ENCODE measurements around the gene SAMD4B. TPM values are rescaled to one million over a fixed set of nuclear protein-coding genes. Genes with fewer than 3 reads are reported as not detected.

SAMD4B gene
- total and polyA plus RNA-seq, 9 of the 15 experiments (the other 6 are each of a cell fraction or from before 2014, with no cell fraction given) = 3.4 to 90.5 (median 38.0) TPM

GRCh38 chr19:39381910-39382611, 39.8 kb downstream of the SAMD4B start (continued):
- TF ChIP-seq, protein P1, sequence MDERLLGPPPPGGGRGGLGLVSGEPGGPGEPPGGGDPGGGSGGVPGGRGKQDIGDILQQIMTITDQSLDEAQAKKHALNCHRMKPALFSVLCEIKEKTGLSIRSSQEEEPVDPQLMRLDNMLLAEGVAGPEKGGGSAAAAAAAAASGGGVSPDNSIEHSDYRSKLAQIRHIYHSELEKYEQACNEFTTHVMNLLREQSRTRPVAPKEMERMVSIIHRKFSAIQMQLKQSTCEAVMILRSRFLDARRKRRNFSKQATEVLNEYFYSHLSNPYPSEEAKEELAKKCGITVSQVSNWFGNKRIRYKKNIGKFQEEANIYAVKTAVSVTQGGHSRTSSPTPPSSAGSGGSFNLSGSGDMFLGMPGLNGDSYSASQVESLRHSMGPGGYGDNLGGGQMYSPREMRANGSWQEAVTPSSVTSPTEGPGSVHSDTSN (CRISPR knock-in tag; IDR thresholded peaks at IDR 0.05; ENCODE audit: low read depth) = no peak
- TF ChIP-seq, protein P1 (tag; conservative IDR thresholded peaks at IDR 0.05; ENCODE audit: low read depth) = peak; percentile 87
- TF ChIP-seq, protein P2, sequence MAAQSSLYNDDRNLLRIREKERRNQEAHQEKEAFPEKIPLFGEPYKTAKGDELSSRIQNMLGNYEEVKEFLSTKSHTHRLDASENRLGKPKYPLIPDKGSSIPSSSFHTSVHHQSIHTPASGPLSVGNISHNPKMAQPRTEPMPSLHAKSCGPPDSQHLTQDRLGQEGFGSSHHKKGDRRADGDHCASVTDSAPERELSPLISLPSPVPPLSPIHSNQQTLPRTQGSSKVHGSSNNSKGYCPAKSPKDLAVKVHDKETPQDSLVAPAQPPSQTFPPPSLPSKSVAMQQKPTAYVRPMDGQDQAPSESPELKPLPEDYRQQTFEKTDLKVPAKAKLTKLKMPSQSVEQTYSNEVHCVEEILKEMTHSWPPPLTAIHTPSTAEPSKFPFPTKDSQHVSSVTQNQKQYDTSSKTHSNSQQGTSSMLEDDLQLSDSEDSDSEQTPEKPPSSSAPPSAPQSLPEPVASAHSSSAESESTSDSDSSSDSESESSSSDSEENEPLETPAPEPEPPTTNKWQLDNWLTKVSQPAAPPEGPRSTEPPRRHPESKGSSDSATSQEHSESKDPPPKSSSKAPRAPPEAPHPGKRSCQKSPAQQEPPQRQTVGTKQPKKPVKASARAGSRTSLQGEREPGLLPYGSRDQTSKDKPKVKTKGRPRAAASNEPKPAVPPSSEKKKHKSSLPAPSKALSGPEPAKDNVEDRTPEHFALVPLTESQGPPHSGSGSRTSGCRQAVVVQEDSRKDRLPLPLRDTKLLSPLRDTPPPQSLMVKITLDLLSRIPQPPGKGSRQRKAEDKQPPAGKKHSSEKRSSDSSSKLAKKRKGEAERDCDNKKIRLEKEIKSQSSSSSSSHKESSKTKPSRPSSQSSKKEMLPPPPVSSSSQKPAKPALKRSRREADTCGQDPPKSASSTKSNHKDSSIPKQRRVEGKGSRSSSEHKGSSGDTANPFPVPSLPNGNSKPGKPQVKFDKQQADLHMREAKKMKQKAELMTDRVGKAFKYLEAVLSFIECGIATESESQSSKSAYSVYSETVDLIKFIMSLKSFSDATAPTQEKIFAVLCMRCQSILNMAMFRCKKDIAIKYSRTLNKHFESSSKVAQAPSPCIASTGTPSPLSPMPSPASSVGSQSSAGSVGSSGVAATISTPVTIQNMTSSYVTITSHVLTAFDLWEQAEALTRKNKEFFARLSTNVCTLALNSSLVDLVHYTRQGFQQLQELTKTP (IDR thresholded peaks at IDR 0.05; ENCODE audit: low read depth in 1 of 2, partially characterized antibody in 2 of 2) = no peak
- no peak for TF ChIP-seq ZNF699 (CRISPR knock-in tag; IDR thresholded peaks at IDR 0.05; ENCODE audit: insufficient replicate concordance)
- TF ChIP-seq, protein P3, sequence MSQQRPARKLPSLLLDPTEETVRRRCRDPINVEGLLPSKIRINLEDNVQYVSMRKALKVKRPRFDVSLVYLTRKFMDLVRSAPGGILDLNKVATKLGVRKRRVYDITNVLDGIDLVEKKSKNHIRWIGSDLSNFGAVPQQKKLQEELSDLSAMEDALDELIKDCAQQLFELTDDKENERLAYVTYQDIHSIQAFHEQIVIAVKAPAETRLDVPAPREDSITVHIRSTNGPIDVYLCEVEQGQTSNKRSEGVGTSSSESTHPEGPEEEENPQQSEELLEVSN (IDR thresholded peaks at IDR 0.05; ENCODE audit: borderline replicate concordance in 1 of 2, extremely low read depth in 1 of 2, insufficient read depth in 1 of 2, insufficient read length in 1 of 2, low read depth in 1 of 2, low read length in 1 of 2, poor library complexity in 1 of 2, severe bottlenecking in 1 of 2) = no peak
- peak; percentile 82; the same call in 1 of the 2 replicates for TF ChIP-seq MYNN (IDR thresholded peaks at IDR 0.05)
- TF ChIP-seq MYNN (CRISPR knock-in tag; IDR thresholded peaks at IDR 0.05) = no peak
- TF ChIP-seq, protein P4, sequence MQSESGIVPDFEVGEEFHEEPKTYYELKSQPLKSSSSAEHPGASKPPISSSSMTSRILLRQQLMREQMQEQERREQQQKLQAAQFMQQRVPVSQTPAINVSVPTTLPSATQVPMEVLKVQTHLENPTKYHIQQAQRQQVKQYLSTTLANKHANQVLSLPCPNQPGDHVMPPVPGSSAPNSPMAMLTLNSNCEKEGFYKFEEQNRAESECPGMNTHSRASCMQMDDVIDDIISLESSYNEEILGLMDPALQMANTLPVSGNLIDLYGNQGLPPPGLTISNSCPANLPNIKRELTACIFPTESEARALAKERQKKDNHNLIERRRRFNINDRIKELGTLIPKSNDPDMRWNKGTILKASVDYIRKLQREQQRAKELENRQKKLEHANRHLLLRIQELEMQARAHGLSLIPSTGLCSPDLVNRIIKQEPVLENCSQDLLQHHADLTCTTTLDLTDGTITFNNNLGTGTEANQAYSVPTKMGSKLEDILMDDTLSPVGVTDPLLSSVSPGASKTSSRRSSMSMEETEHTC (IDR thresholded peaks at IDR 0.05) = no peak
- TF ChIP-seq, protein P5, sequence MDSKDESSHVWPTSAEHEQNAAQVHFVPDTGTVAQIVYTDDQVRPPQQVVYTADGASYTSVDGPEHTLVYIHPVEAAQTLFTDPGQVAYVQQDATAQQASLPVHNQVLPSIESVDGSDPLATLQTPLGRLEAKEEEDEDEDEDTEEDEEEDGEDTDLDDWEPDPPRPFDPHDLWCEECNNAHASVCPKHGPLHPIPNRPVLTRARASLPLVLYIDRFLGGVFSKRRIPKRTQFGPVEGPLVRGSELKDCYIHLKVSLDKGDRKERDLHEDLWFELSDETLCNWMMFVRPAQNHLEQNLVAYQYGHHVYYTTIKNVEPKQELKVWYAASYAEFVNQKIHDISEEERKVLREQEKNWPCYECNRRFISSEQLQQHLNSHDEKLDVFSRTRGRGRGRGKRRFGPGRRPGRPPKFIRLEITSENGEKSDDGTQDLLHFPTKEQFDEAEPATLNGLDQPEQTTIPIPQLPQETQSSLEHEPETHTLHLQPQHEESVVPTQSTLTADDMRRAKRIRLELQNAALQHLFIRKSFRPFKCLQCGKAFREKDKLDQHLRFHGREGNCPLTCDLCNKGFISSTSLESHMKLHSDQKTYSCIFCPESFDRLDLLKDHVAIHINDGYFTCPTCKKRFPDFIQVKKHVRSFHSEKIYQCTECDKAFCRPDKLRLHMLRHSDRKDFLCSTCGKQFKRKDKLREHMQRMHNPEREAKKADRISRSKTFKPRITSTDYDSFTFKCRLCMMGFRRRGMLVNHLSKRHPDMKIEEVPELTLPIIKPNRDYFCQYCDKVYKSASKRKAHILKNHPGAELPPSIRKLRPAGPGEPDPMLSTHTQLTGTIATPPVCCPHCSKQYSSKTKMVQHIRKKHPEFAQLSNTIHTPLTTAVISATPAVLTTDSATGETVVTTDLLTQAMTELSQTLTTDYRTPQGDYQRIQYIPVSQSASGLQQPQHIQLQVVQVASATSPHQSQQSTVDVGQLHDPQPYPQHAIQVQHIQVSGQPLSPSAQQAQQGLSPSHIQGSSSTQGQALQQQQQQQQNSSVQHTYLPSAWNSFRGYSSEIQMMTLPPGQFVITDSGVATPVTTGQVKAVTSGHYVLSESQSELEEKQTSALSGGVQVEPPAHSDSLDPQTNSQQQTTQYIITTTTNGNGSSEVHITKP (IDR thresholded peaks at IDR 0.05; ENCODE audit: partially characterized antibody) = no peak
- TF ChIP-seq, protein P6, sequence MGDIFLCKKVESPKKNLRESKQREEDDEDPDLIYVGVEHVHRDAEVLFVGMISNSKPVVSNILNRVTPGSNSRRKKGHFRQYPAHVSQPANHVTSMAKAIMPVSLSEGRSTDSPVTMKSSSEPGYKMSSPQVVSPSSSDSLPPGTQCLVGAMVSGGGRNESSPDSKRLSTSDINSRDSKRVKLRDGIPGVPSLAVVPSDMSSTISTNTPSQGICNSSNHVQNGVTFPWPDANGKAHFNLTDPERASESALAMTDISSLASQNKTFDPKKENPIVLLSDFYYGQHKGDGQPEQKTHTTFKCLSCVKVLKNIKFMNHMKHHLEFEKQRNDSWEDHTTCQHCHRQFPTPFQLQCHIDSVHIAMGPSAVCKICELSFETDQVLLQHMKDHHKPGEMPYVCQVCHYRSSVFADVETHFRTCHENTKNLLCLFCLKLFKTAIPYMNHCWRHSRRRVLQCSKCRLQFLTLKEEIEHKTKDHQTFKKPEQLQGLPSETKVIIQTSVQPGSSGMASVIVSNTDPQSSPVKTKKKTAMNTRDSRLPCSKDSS (IDR thresholded peaks at IDR 0.05; ENCODE audit: low read depth, partially characterized antibody) = no peak

All from K562 (cell line).